HG02970 (cell line): ENCODE measurements around the gene KLHL3.
"Not testable (repeated sequence)": the region's sequence is repeated elsewhere in the genome, so short reads cannot be mapped to it uniquely, and the experiment has no call there.

Experiments
- ATAC-seq: cut with Tn5 transposase; IDR thresholded peaks from one replicate; pipeline ENCODE4 v1.9.1; 2021; ENCODE audit warnings: mild to moderate bottlenecking, moderate library complexity, moderate number of reproducible peaks; ENCODE audit not compliant: unreplicated experiment, low FRiP score

Gene KLHL3

GRCh38 chr5:137672001-137672400 lies 63.9 kb downstream of the KLHL3 start:
- no peak for ATAC-seq

GRCh38 chr5:137669811-137670210 lies 66.1 kb downstream of the KLHL3 start:
- no peak for ATAC-seq

GRCh38 chr5:137668637-137669036 lies 67.3 kb downstream of the KLHL3 start:
- no peak for ATAC-seq

GRCh38 chr5:137667341-137667740 lies 68.5 kb downstream of the KLHL3 start:
- ATAC-seq: no peak

GRCh38 chr5:137666901-137667300 lies 69.0 kb downstream of the KLHL3 start:
- ATAC-seq: no peak

GRCh38 chr5:137666461-137666850 lies 69.4 kb downstream of the KLHL3 start:
- no peak for ATAC-seq

- ATAC-seq: no peak
These were observed 70.0 kb downstream of the KLHL3 start for GRCh38 chr5:137665678-137666460.

- ATAC-seq: peak; percentile 64
These were observed 75.5 kb downstream of the KLHL3 start for GRCh38 chr5:137660349-137660817.

GRCh38 chr5:137659209-137659608 lies 76.7 kb downstream of the KLHL3 start:
- ATAC-seq: no peak

- ATAC-seq: no peak
These were observed 77.6 kb downstream of the KLHL3 start for GRCh38 chr5:137658324-137658723.

- no peak for ATAC-seq
These were observed 78.8 kb downstream of the KLHL3 start for GRCh38 chr5:137657073-137657472.

GRCh38 chr5:137656558-137656957 lies 79.3 kb downstream of the KLHL3 start:
- no peak for ATAC-seq

- no peak for ATAC-seq
These were observed 84.9 kb downstream of the KLHL3 start for GRCh38 chr5:137651022-137651421.

- no peak for ATAC-seq
These were observed 86.5 kb downstream of the KLHL3 start for GRCh38 chr5:137649228-137649935.

GRCh38 chr5:137648361-137648760 lies 87.5 kb downstream of the KLHL3 start:
- no peak for ATAC-seq

GRCh38 chr5:137647401-137647800 lies 88.5 kb downstream of the KLHL3 start:
- no peak for ATAC-seq

- no peak for ATAC-seq
These were observed 89.1 kb downstream of the KLHL3 start for GRCh38 chr5:137646761-137647160.

GRCh38 chr5:137643081-137643480 lies 92.8 kb downstream of the KLHL3 start:
- ATAC-seq: not testable (repeated sequence)

- ATAC-seq: no peak
These were observed 93.8 kb downstream of the KLHL3 start for GRCh38 chr5:137642091-137642490.

- no peak for ATAC-seq
These were observed 94.7 kb downstream of the KLHL3 start for GRCh38 chr5:137641148-137641547.

GRCh38 chr5:137639645-137640044 lies 96.2 kb downstream of the KLHL3 start:
- ATAC-seq: no peak

- no peak for ATAC-seq
These were observed 97.0 kb downstream of the KLHL3 start for GRCh38 chr5:137638841-137639240.
